Psoas muscle (tissue), 8 donors: Measurements from ENCODE around the gene ACBD4. TPM values are rescaled to one million over a fixed set of nuclear protein-coding genes. Genes with fewer than 3 reads are reported as not detected.

Experiments used
- ATAC-seq, 4 donors: fragments of 200-7000 bp; cut with Tn5 transposase; one replicate each; pipeline ENCODE4 v1.9.1; 2020; ENCODE audit warnings: moderate library complexity in 3 of 4, mild to moderate bottlenecking in 2 of 4
- DNase-seq, 2 donors: peaks; one replicate each; pipeline ENCODE4 v3.0.0-alpha.2; 2020
- H3K27ac ChIP-seq: fragments of 200-600 bp; one replicate; pipeline ENCODE4 v1.8.0; 2022
- H3K27me3 ChIP-seq, 3 donors: fragments of 200-600 bp in 1 of 3; one replicate each; pipeline versions ENCODE4 v1.6.1 to v1.8.0; 2013 to 2022; ENCODE audit warnings: low read length in 2 of 3, mild to moderate bottlenecking in 2 of 3, moderate library complexity in 1 of 3; ENCODE audit not compliant: insufficient read depth in 3 of 3
- H3K36me3 ChIP-seq, 2 donors: fragments of 200-600 bp in 1 of 2; one replicate each; pipeline versions ENCODE4 v1.6.1 to v1.8.0; 2013 to 2022; ENCODE audit warnings: low read depth in 1 of 2, mild to moderate bottlenecking in 1 of 2, moderate library complexity in 1 of 2; ENCODE audit not compliant: insufficient read depth in 1 of 2
- H3K4me1 ChIP-seq: fragments of 200-600 bp; one replicate; pipeline ENCODE4 v1.8.0; 2022
- H3K4me3 ChIP-seq: fragments of 200-600 bp; one replicate; pipeline ENCODE4 v1.8.0; 2022; ENCODE audit warnings: mild to moderate bottlenecking
- H3K9me3 ChIP-seq: fragments of 200-600 bp; one replicate; pipeline ENCODE4 v1.8.0; 2022
- CTCF ChIP-seq: fragments of 200-600 bp; IDR thresholded peaks from one replicate; pipeline ENCODE4 v1.8.0; 2022; ENCODE audit warnings: antibody characterized with exemption
- whole genome bisulfite sequencing, 3 donors: extraction: QIAGEN DNeasy Blood & Tissue Kit; methylation state at CpG; one replicate each; pipeline versions ENCODE4 v1.1.6 to v1.1.7; 2013; 5-methylcytosine and 5-hydroxymethylcytosine counted together
- intact Hi-C, 2 donors: fragments of 100-400 bp; cut with DNase I; formaldehyde crosslinking; loops; one replicate each; pipeline versions ENCODE4 v1.11.0 to v1.14.2; 2022
- polyA plus RNA-seq, 3 donors: library from polyadenylated mRNA; stranded (reverse); fragments of 200-250 nt; gene quantifications; one replicate each; pipeline ENCODE4 v1.2.3, GENCODE V29; 2013
- total RNA-seq, 4 donors: library from RNA; stranded (reverse); fragmentation: NEBNext Ultra II Directional in 2 of 4; extraction: Animal tissue kit (Norgen Biotek cat#: 25700) in 2 of 4; gene quantifications; one replicate each; pipeline versions ENCODE4 v1.2.1 to v1.2.4, GENCODE V29; 2021 to 2023
- donor health status: healthy with polysubstance abuse.
- donor health status: DM: no; HTN: no; CAD: no; lungs with moderate emphysema.
- donor health status: Bipolar disorder and iron deficiency.
- donor health status: healthy.
- donor health status: DM: yes; HTN: yes; CAD: no.
- donor health status: DM: no; HTN: no; CAD: no.
- donor health status: DM: no; HTN: no; CAD: no.
- donor health status: DM: yes; HTN: yes; CAD: no.

Gene ACBD4
- total and polyA plus RNA-seq, 7 donors = 2.7 to 8.2 (median 4.4) TPM

- 14 to 17% (median 16%) methylated on average over 8 of the region's 8 CpGs for WGBS, 3 donors
- peak overlapping the region; percentile 88 for H3K27ac ChIP-seq
- ATAC-seq (no peak), DNase-seq (no peak)
- H3K36me3 ChIP-seq = no peaks in the 10 kb centered on the region
- TF ChIP-seq CTCF = no peak
- no peaks in the 10 kb centered on the region for H3K9me3 ChIP-seq
- no peaks in the 10 kb centered on the region for H3K27me3 ChIP-seq
- peak overlapping the region; percentile 76 for H3K4me3 ChIP-seq
- H3K4me1 ChIP-seq = peaks cover 30% of the 10 kb centered on the region
- intact Hi-C loops = loop anchor here (5.0 kb wide), 1 partner anchor 46 kb away; no protein-coding TSS in a partner anchor
Observed at GRCh38 chr17:45150911-45151809, 15.7 kb downstream of the ACBD4 start.

- H3K9me3 ChIP-seq = no peaks in the 10 kb centered on the region
- DNase-seq (no peak), ATAC-seq (no peak)
- no peak overlapping the region for H3K4me3 ChIP-seq
- intact Hi-C loops = no loop called here
- H3K27ac ChIP-seq = peak overlapping the region; percentile 65
- H3K4me1 ChIP-seq = peaks cover 59% of the 10 kb centered on the region
- TF ChIP-seq CTCF = no peak
- no peaks in the 10 kb centered on the region for H3K27me3 ChIP-seq
- WGBS, 3 donors = 95 to 98% (median 95%) methylated on average over 4 of the region's 4 CpGs
- H3K36me3 ChIP-seq = no peaks in the 10 kb centered on the region
Observed at GRCh38 chr17:45155029-45155428, 19.5 kb downstream of the ACBD4 start.

DNA sequence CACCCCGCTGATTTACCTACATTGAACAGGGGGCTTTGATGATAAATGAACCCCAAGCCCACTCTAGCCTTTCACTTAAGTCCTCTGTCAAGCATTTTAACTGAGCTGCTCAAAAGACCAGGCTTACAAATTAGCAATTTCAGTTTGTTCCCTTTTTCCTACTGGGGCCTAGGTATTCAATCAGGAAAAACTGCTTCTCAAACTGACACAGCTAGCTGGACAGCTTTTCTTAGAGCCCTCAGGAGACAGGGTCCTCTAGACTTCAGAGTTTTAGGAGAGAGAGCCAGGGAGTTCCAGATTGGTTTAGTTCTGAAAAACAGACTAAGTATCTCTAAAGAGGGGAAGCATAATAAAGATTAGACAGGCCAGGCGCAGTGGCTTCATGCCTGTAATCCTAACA is 20.0 kb downstream of the ACBD4 start:
- 92 to 98% (median 98%) methylated on average over 2 of the region's 2 CpGs for WGBS, 3 donors
- Histone ChIP-seq H3K4me3 (no peak overlapping the region), H3K27ac (peak overlapping the region; percentile 65), H3K27me3 (no peaks in the 10 kb centered on the region), H3K9me3 (no peaks in the 10 kb centered on the region), H3K4me1 (peaks cover 61% of the 10 kb centered on the region), H3K36me3 (no peaks in the 10 kb centered on the region)
- DNase-seq = no peak
- no peak for ATAC-seq
- TF ChIP-seq CTCF = no peak
- intact Hi-C loops = no loop called here

DNA sequence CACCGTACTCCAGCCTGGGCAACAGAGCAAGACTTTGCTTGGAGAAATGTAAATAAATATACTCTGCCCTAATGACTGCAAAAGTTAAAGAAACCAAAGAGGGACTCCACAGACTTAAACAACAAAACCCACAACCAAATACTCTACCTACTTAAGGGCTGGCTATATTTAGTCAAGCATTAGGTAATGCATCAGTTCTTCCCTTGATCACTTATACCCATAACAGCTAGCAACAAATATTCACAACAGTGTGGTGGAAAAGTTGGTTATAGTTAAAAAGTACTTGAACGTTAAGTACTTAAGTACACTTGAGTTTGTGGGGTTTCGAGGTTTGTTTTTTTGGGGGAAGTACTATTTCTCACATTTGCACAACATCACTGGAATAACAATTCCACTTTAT is 20.8 kb downstream of the ACBD4 start:
- 95% methylated on average over 3 of the region's 3 CpGs for WGBS, 3 donors
- H3K4me1 ChIP-seq = peaks cover 53% of the 10 kb centered on the region

More for the DNA sequence above, 20.8 kb downstream of the ACBD4 start:
- no peak overlapping the region for H3K4me3 ChIP-seq
- H3K27me3 ChIP-seq = no peaks in the 10 kb centered on the region
- TF ChIP-seq CTCF = no peak
- DNase-seq (no peak), ATAC-seq (no peak)
- intact Hi-C loops = no loop called here
- no peaks in the 10 kb centered on the region for H3K36me3 ChIP-seq
- no peaks in the 10 kb centered on the region for H3K9me3 ChIP-seq
- peak overlapping the region; percentile 65 for H3K27ac ChIP-seq
